Gastroesophageal sphincter (tissue), 3 donors: Measurements from ENCODE around the gene DPP6.

ENCODE experiments used
- EP300 ChIP-seq: sonication (generic); formaldehyde crosslinking; IDR thresholded peaks from one replicate; pipeline ENCODE4 v1.6.1; 2017; ENCODE audit warnings: antibody characterized with exemption, mild to moderate bottlenecking
- POLR2A ChIP-seq, 2 donors: fragments of 450-650 bp; IDR thresholded peaks; one replicate each; pipeline ENCODE4 v1.6.1; 2017; ENCODE audit warnings: antibody characterized with exemption in 2 of 2, mild to moderate bottlenecking in 2 of 2, moderate library complexity in 1 of 2
- POLR2AphosphoS5 ChIP-seq: sonication (generic); formaldehyde crosslinking; IDR thresholded peaks from one replicate; pipeline ENCODE4 v1.6.1; 2017; ENCODE audit warnings: antibody characterized with exemption
- TF ChIP-seq, protein P1 (sequence below), 4 experiments: fragments of 200-600 bp in 2 of 4; fragments of 450-650 bp in 2 of 4; sonication (generic) in 1 of 4; IDR thresholded peaks; one replicate each; pipeline ENCODE4 v1.5.1; 2017 to 2019; ENCODE audit warnings: antibody characterized with exemption in 4 of 4, mild to moderate bottlenecking in 2 of 4, moderate library complexity in 2 of 4

DNA sequence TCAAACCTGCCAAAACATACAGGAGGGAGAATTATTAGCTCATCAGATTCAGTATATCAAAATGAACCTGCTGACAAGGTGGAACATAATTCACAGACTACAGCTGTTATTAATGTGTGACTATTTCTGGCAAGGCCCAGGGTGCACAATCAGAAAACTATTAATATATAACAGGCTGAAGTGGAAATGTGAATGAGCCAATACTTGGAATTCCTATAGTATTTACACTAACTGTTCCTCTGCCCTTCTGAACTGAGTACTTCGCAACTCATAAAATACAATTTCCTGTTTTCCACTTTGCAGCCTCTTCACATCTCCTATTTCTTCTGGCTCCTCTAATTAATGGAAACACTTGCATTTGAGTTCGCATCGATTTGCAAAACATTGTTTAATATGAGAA is 330.8 kb downstream of the DPP6 start:
- no peak for TF ChIP-seq POLR2AphosphoS5
- TF ChIP-seq, protein P1, sequence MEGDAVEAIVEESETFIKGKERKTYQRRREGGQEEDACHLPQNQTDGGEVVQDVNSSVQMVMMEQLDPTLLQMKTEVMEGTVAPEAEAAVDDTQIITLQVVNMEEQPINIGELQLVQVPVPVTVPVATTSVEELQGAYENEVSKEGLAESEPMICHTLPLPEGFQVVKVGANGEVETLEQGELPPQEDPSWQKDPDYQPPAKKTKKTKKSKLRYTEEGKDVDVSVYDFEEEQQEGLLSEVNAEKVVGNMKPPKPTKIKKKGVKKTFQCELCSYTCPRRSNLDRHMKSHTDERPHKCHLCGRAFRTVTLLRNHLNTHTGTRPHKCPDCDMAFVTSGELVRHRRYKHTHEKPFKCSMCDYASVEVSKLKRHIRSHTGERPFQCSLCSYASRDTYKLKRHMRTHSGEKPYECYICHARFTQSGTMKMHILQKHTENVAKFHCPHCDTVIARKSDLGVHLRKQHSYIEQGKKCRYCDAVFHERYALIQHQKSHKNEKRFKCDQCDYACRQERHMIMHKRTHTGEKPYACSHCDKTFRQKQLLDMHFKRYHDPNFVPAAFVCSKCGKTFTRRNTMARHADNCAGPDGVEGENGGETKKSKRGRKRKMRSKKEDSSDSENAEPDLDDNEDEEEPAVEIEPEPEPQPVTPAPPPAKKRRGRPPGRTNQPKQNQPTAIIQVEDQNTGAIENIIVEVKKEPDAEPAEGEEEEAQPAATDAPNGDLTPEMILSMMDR (IDR thresholded peaks at IDR 0.05): no peak
- no peak for TF ChIP-seq POLR2A (IDR thresholded peaks at IDR 0.05)
- no peak for TF ChIP-seq EP300
